GM12891 (cell line): ENCODE results near the gene PPP1R13B.

Experiments
- POLR2A ChIP-seq: IDR thresholded peaks from 2 replicates; pipeline ENCODE4 v1.6.1; 2011; ENCODE audit warnings: low read depth, low read length, control low read depth
- POLR2AphosphoS5 ChIP-seq: IDR thresholded peaks from 2 replicates; pipeline ENCODE4 v1.6.1; 2011; ENCODE audit warnings: low read depth, low read length, control low read depth
- TAF1 ChIP-seq: IDR thresholded peaks from 2 replicates; pipeline ENCODE4 v1.6.1; 2011; ENCODE audit warnings: low read depth, low read length, control low read depth

DNA sequence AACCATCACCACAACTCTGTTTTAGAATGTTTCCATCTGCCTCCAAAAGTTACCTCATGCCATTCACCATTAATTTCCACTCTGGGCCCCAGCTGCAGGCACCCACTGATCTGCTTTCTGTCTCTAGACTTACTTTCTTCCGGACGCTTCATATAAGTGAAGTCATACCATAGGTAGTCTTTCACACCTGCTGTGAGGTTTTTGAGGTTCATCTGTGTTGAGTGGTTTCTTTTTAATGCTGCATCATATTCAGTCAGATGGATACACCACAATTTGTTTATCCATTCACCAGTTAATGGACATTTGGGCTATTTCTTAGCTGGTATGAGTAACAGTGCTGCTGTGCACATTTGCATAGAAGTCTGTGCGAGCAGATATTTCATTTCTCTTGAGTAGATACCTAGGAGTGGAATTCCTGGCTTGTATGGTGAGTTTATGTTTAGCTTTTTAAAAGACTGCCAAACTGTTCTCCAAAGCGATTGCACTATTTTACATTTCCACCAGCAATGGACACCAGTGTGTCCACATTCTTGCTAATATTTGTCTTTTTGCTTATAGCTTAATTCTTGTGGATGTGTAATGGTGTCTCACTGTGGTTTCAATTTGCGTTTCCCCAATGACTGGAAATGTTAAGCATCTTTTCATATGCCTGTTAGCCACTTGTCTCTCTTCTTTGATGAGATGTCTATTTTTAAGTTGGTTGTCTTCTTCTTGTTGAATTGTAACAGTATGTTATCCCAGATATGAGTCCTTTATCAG, 83.5 kb downstream of the PPP1R13B start:
- TF ChIP-seq TAF1, result no peak
- TF ChIP-seq POLR2AphosphoS5, result no peak
- TF ChIP-seq POLR2A, result no peak
